GM19328 (cell line): ENCODE data around the gene GPN1.
A peak's percentile ranks its signal among the peaks of the same experiment; 100 is the strongest.
"Not testable (repeated sequence)": the region's sequence is repeated elsewhere in the genome, so short reads cannot be mapped to it uniquely, and the experiment has no call there.

ENCODE experiments used
- ATAC-seq: cut with Tn5 transposase; IDR thresholded peaks from one replicate; pipeline ENCODE4 v1.9.1; 2021; ENCODE audit warnings: mild to moderate bottlenecking, moderate library complexity; ENCODE audit not compliant: unreplicated experiment

Gene GPN1

GRCh38 chr2:27626921-27627320 is 1.9 kb upstream of the GPN1 start:
- ATAC-seq: not testable (repeated sequence)

DNA sequence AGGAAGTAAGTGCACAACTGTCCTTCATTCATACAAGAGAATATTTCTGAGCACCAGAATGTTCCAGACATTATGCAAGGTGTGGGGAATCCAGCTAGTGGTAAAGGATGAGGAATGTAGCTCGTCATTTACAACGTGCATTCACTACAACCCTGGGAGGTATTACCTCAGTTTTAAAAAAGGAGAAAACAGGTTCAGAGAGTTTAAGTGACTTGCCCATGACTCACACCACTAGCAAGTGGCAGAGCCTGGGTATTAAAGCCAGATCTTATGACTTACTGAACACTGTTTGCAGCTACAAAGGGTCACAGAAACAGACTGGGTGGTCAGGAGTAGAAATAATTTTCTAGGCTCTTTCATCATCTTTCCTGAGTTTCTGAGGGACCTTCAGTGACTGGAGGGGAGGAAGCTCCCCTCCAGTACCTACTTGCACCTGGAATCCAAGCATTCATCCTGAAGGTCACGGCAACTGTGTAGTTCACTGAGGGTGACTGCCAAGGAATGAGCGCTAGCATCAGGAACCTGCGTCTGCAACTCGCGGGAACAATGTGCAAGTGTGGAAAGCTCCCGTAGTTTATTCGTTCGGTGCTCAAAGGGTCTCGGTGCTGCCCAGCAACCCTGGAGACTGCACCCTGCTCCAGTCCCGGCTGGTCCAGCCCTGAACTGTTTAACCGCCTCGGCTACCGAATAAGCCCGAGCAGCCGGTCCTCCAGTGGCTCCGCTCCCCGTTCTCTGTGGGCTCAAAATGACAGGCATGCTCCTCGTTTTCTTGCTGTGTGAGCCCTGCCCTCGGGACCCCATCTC is 685 bp upstream of the GPN1 start:
- ATAC-seq: peak; percentile 23

- not testable (repeated sequence) for ATAC-seq
These were observed 1.4 kb downstream of the GPN1 start for GRCh38 chr2:27630257-27630656.

GRCh38 chr2:27634291-27634690 is 5.4 kb downstream of the GPN1 start:
- no peak for ATAC-seq

DNA sequence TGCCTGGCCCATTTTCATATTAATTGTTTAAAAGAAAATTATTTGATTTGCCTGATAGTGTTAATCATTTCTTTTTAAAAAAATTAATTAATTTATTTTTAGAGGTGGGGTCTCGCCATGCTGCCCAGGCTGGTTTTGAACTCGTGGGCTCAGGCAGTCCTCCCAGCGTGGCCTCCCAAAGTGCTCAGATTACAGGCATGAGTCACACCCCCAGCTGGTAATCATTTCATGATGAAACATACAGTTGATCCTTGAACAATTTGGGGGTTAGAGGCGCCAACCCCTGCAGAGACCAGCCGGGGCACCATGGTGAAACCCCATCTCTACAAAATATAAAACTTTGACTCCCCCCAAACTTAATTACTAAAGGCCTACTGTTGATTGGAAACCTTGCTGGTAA is 7.9 kb downstream of the GPN1 start:
- no peak for ATAC-seq

- ATAC-seq: no peak
These were observed 9.3 kb downstream of the GPN1 start for GRCh38 chr2:27638037-27638637.

GRCh38 chr2:27638709-27639108 is 9.9 kb downstream of the GPN1 start:
- ATAC-seq: no peak

DNA sequence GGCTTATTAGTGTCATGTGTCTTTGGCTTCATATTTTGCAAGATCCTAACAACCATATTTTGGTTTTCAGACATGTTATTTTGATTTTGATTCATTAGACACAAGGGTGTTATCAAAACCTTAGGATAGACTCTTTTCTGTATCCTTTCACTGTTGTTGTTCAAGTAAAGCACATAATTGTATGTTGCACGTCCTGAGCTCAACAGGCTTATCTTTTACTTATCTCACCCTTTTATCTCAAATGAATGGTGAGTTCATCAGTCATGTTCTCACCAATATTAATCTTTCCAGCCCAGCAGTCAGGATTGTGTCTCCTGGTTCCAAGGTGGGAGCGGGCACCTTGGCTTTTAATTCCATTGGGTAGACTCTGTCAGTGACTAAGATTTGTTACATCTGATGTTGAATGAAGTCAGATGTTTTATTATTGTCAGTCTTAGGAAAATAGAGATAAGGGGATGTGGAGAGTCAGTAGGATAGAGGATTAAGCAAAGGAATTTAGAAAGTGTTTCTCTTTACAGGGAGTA is 11.9 kb downstream of the GPN1 start:
- no peak for ATAC-seq

DNA sequence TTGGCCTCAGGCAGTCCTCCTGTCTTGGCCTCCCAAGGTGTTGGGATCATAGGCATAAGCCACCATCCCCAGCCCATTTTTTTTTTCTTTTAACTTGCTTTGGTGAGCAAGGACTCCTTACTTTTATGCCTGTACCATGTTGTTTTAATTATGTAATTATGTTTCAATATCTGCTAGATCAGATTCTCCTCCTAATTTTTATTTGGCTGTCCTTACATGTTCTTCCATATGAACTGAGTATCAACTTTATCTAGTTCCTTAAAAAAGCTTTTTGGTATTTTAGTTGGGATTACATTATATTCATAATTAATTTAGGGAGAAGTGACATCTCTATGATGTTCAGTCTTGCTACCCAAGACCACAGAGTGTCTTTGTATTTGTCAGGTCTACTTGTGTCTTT is 16.3 kb downstream of the GPN1 start:
- no peak for ATAC-seq

DNA sequence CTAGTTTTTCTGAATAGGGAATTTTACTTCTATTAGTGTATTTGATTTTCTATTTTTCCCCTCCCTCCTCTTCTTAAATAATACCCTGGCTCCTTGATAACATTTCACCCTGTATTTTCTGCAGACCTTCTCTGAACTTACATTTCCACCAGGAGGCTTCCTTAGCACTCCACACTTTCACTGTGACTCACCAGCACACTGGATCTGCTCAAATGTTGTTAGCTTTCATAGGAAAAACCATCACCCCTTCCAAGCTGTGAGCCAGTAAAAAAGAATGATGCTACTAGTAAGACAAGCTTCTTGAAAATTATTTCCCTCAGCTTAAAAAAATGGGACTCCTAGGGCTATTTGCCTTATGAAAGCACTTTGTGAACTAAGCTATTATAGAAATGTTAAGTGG is 18.4 kb downstream of the GPN1 start:
- no peak for ATAC-seq

GRCh38 chr2:27647737-27648136 is 18.9 kb downstream of the GPN1 start:
- ATAC-seq: no peak

- no peak for ATAC-seq
These were observed 22.2 kb downstream of the GPN1 start for GRCh38 chr2:27651056-27651455.

- no peak for ATAC-seq
These were observed 23.5 kb downstream of the GPN1 start for GRCh38 chr2:27652341-27652740.

DNA sequence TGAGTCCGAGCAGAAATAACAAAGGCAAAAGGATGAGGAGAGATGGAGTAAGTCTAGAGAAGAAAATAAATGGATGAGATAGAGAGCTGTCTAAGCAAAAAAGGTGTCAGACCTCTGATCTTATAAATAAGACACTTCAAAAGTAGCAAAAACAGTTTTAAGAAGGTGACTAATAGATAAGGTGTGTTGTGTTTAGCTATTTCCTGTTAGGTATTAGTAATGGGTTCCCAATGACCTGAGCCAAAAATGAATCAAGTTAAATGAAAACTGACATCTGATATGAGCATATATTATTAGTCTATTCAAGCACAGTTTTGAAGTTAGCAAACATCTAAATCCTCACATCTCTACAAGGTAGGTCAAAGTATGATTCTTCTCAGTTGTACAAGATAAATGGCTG is 23.9 kb downstream of the GPN1 start:
- ATAC-seq: no peak

DNA sequence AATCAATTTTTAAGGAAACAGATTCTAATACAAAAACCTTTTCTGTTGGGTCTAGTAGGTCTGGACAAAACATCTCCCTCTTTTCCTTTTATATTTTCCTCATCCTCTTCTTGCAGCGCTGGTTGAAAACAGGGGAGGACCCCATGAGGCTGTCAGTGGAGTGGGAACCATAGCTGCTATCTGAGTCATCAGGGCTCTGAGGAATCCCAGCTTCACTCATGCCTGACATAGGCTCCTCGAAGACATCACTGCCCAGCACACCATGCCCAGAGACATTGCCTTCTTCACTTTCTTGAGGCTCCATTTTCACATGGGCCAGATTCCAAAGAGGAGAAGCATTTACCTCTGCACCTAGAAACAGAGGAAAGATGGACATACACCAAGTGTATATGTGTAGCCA is 24.5 kb downstream of the GPN1 start:
- no peak for ATAC-seq

DNA sequence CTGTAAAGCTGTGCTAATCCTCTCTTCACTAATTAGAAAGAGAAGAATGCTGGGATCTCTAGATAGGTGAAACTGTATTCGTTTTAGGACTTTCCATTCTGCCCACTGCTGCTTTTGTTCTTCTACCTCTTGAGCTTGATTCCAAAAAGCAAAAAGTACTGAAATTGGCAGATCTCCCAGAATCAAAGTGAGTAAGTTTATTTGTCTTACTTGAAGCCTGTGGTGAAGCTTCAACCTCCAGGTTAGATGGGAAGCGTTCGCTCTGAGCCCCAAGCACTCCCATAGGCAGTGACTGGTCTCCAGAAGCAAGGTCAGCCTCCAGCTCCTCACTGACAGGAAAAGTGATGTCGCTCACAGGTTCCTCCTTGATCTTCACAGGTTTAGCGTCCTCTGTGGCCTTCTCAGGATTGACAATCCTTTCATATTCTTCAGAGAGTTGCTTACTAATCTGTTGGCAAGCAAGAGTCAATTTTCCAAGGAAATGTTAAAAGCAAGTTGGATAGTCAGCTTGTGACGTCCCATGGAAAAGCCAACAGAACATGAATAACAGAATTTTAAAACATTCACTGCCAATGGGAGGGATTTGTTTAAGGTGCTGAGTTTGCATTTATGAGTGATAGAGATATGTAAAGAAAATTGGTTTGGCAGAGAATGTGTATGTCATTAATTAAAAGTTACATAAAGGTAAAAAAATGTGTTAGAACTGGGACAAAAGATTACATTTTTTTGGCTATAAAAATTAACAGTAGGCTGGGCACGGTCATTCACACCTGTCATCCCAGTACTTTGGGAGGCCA is 26.5 kb downstream of the GPN1 start:
- ATAC-seq: no peak

- no peak for ATAC-seq
These were observed 32.5 kb downstream of the GPN1 start for GRCh38 chr2:27661371-27661770.

DNA sequence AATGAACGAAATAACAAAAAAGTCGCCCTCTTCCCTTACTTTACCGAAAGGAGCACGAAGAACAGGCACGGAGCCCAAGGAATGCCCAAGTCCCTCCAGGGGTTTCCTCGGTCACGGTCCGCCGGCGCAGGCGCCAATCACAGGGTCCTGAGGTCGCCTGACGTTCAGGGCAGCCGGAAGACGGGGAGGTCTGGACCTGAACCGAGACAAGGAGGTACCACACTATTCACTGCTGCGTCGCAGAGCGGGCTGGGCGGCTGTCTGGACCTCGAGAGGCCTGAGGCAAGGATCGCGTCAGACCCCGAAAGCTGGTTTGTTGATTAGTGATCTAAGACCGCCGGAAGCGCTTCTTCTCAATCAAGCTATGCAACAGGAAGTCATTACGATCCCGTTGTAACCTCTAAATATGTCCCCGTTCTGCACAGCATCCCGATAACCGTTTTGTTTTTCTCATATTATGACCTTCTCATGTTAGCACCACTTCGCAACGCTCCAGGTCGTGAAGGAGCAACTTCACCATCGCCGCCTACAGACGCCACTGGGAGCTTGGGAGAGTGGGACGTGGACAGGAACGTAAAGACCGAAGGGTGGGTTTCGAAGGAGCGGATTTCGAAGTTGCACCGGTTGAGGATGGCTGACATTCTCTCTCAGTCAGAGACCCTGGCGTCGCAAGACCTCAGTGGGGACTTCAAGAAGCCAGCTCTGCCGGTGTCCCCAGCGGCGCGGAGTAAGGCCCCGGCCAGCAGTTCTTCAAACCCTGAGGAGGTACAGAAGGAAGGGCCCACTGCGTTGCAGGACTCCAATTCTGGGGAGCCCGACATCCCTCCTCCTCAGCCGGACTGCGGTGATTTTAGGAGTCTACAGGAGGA is 34.7 kb downstream of the GPN1 start, which contains the start of the genes SLC4A1AP and SUPT7L:
TSS of gene SLC4A1AP (plus strand) at position 605 of the 869 bp plus-strand sequence. CDS start at position 631, 26 bp downstream.
TSS of gene SUPT7L (minus strand) at position 330 of the 869 bp plus-strand sequence. CDS start 1,422 bp downstream, outside the sequence.
- ATAC-seq: peak; percentile 59

GRCh38 chr2:27664154-27664574 is 35.3 kb downstream of the GPN1 start:
- ATAC-seq: no peak

- no peak for ATAC-seq
These were observed 35.9 kb downstream of the GPN1 start for GRCh38 chr2:27664622-27665363.
